Activated CD4-positive, alpha-beta T cell treated with anti-CD3 and anti-CD28 coated beads, Interleukin-2, amount 50 U/mL, for 48 hours (primary cell): ENCODE measurements around the gene LONP2.
"Not testable (repeated sequence)": the region's sequence is repeated elsewhere in the genome, so short reads cannot be mapped to it uniquely, and the experiment has no call there.

Experiments used
- DNase-seq, 2 experiments: peaks; one replicate each; pipeline ENCODE4 v3.0.0-alpha.2; 2020

The LONP2 gene

DNA sequence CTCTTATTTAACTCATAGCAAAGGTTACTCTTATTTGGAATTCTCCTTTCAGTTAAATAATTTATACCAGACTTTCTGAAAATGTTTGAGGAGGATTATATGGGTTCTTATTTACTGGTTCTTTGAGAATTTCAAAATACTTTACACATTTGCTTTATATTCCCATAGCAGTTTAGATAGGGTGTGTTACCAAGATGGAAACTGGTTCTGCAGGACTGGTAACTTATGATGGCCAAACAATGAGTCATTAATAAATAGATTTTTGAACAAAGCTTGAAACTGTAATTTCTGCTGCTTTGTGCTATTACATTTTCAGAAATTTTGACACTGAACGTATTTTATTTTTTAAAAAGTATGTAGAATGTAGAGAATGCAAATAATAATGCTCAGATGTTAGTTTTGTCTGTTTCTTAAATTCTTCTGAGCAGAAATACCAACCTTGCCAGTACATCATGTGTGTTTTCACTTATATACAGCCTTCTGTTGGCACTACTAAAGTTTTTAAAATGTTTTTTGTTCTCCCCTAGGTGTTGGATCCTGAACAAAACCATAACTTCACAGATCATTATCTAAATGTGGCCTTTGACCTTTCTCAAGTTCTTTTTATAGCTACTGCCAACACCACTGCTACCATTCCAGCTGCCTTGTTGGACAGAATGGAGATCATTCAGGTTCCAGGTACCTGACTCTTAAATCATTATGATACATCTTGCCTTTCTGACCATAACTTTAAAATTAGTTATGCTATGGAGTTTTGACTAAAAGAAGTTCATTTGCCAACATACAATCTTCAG, 51.6 kb downstream of the LONP2 start:
- DNase-seq: no peak

DNA sequence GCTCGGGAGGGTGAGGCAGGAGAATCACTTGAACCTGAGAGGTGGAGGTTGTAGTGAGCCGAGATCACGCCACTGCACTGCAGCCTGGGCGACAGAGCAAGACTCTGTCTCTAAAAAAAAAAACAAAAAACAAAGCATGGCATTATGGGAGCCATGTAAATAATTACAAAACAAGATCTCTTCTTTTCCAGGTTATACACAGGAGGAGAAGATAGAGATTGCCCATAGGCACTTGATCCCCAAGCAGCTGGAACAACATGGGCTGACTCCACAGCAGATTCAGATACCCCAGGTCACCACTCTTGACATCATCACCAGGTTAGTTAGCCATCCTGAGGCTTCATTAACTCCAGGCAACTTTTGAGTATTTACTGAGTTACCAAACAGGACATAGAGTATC, 55.4 kb downstream of the LONP2 start:
- DNase-seq: no peak

DNA sequence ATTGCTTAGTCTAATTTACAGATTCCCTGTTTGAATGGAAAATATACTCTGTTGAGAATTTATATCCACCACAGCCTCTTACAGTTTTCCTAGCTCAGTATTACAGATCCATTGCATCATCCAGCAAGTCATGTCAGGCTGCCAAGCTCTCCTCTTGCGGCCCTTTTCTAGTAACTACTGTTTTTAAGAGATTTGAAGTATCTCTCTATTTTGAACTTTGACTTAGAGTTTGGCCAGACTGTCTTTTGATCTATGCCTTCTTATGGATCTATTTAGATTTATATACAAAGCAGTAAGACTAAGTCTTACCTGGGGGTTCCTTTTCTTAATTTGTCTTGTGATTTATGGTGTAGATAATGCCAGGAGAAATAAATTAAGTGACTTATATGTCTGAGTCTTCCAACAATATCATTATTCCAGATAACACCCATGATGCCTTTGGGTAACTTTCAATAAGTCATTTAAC, 56.3 kb downstream of the LONP2 start:
- DNase-seq: no peak

DNA sequence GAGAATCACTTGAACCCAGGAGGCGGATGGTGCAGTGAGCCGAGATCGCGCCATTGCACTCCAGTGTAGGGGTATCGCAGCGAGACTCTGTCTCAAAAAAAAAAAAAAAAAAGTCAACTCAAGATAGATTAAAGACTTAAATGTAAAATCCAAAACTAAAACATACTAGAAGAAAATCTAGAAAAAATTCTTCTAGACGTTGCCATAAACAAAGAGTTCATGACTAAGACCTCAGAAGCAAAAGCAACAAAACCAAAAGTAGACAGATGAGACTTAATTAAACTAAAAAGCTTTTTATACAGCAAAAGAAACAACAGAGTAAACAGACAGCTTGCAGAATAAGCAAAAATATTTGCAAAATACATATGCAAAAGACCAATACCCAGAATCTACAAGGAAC, 64.4 kb downstream of the LONP2 start:
- no peak for DNase-seq

DNA sequence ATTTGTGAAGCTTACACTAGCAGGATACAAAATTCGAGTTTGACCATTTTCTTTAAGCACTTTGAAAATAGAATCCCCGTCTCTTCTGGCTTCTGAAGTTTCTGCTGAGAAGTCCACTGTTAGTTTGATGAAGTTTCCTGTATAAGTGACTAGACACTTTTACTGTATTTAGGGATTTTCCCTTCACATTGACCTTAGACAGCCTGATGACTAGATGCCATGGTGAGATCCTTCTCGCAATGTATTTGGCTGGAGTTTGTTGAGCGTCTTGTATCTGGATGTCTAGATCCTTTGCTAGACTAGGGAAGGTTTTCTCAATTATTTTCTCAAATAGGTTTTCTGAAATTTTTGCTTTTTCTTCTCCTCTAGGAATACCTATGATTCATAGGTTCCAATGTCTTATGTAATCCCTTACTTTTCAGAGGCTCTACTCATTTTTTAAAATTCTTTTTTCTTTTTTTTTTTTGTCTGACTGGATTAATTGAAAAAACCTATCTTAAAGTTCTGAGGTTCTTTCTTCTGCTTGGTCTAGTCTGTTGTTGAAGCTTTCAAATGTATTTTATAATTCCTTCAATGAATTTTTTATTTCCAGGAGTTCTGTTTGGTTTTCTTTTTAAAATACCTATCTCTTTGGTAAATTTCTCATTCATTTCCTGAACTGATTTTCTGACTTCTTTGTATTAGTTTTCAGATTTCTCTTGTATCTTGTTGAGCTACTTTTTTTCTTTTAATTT, 67.0 kb downstream of the LONP2 start:
- DNase-seq: no peak

DNA sequence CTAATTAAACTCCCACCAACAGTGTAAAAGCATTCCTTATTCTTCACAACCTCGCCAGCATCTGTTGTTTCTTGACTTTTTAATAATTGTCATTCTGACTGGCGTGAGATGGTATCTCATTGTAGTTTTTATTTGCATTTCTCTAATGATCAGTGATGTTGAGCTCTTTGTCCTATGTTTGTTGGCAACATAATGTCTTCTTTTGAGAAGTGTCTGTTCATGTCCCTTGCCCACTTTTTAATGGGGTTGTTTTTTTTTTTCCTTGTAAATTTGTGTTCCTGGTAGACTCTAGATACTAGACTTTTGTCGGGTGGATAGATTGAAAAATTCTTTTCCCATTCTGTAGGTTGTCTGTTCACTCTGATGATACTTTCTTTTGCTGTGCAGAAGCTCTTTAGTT, 69.8 kb downstream of the LONP2 start:
- DNase-seq: not testable (repeated sequence)

DNA sequence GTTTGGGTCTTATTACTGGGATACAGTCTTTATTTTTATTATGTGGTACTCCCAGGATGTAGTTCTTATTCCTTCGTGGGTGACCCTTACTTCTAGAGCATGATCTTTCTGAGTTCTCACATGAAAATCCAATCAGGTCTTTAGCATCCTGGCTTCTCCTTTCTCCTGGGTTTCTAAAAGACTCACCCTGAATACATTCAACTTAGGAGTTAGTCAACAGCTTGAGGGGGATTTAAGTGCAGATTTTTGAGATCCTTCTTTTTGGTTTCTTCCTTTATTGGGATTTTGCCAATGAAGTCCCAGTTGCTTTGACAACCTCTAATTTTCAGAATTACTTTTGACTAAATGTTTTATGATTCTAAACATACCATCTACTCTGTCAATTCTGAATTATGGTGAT, 72.9 kb downstream of the LONP2 start:
- DNase-seq: no peak

DNA sequence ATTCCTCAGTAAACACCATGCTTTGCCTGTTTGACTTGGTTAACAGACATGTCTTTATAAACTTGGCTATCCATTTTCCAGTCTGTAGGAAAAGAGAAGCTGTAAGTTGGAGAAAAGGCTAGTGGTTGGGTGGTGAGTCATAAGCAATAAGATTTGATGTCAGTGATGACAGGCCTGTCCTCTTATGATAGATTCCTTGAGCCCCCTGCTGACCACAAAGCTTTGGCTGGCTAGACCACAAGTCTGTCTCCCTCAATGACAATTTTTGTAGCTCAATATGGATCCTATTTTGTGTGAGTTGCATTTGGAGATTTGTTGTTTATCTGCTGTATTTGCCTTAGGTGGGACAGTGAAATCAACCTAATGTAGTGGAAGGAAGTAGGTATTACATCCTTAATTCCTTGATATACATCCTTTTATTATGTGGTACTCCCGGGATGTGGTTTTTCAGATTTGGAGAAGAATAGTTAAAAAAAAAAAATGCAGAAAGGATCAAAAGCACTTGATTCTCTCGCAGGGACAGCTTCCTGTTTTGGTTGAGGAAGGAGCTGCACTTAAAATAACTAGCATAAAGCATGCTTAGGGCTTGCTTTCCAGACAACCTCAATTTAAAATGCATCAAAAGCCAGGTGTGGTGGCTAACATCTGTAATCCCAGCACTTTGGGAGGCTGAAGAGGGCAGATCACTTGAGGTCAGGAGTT, 73.7 kb downstream of the LONP2 start:
- peak in 1 of 2 experiments; percentile 29 for DNase-seq

DNA sequence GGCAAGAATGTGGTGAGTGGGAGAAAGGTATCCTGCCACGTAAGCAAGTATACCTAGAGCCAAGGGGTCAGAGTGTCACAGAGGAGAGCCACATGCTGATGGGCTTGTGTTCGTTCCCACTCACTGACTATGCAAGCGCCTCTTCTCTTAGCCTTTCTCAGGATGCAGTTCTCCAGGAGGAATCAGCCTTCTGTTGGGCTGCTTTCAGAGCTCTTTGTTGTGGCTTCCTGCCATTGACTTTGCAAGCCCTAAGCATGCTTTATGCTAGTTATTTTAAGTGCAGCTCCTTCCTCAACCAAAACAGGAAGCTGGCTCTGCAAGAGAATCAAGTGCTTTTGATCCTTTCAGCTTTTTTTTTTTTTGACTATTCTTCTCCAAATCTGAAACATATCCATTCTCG, 74.5 kb downstream of the LONP2 start:
- peak in 1 of 2 experiments; percentile 10 for DNase-seq

DNA sequence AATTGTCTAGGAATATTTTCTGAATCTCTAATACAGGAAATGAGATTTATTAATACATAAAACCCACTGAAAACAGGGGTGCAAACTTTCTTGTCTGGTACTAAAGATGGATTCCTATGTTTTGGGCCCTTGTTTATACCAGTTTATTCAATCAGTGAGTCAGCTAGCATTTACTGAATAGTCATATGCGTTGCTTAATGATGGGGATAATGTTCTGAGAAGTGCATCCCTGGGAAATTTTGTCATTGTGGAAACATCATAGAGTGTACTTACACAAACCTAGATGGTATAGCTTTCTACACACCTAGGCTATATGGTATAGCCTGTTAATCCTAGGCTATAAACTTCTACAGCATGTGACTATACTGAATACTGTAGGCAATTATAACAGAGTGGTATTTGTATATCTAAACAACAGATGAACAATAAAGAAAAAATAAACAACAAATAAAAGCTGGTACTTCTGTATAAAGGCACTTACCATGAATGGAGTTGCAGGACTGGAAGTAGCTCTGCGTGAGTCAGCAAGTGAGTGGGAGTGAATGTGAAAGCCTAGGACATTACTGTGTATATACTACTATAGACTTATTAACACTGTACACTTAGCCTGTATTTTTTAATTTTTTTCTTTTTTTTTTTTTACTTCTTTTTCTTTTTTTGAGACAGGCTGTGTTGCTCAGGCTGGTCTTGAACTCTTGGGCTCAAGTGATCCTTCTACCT, 77.4 kb downstream of the LONP2 start:
- peak; percentile 13 to 21 for DNase-seq

DNA sequence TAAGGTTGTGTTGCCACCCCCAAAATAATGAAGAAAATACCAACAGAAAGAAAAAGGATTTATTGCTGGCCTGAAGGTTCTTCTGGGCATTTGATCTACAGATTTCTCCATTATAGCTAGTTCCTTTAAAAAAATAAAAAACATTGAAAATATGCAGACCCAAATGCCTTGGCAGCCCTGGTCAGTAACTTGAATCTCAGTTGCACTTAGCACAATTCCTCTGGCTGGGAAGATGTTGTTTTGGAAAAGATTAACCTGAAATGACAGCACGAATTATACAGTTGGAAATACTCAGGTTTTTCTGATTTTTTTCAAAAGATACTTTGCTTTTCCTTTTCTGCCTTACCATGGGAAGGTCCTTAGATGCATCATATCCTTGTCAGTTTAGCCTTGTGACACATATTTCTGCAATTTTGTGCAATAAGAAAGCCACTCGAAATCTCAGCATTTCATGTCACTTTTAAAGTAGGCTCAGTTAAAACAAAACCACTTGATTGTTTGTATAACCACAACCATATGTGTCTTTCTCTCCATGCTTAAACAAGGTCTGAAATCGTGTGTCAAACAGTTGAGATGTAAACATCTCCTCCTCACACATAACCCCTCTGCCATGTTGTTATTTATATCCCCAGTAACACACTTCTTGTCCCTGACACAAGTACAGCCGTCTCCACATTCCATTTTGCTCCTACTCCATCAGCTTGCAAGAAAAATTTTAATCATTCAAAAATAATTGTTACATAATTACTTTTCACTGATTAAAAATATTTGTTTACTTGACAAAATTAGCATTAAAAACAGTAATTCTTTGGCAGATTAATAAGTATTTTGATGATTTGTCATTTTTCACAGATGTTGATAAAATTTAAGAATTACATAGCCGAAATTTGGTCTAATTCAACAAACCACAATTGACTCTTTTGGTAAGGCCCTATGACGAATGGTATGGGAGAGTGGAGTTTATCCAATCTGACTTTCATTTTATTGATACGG, 80.0 kb downstream of the LONP2 start:
- no peak for DNase-seq

DNA sequence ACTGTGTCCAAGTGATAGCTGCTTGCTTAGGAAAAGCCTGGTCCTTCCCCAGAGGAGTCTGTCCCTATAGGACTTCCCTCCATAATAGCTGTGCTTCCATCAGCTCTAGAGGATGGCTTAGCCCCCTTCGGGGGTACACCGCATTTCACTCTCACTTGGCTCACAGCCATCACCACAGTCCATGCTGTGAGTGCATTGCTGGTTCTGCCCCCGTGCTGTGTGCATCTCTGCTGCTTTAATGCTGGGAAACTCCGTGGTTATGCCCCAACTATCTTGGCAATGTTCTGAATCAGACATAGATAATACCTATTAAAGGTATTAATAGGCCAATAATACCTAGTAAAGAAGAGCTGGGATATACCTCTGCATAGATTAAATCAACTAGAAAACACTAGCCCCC, 82.8 kb downstream of the LONP2 start:
- no peak for DNase-seq

DNA sequence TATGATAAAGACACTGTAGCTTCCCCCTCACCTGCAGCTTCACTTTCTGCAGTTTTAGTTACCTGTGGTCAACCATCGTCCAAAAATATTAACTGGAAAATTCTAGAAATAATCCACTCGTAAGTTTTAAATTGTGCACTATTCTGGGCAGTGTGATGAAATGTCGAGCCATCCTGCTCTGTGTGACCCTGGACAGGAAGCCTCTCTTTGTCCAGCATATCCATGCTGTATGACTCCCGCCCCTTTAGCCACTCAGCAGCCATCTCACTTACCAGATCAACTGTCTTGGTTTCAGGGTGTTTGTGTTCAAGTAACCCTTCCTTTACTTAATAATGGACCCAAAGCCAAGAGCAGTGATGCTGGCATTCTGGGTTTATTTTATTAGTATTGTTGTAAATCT, 85.0 kb downstream of the LONP2 start:
- DNase-seq: no peak

DNA sequence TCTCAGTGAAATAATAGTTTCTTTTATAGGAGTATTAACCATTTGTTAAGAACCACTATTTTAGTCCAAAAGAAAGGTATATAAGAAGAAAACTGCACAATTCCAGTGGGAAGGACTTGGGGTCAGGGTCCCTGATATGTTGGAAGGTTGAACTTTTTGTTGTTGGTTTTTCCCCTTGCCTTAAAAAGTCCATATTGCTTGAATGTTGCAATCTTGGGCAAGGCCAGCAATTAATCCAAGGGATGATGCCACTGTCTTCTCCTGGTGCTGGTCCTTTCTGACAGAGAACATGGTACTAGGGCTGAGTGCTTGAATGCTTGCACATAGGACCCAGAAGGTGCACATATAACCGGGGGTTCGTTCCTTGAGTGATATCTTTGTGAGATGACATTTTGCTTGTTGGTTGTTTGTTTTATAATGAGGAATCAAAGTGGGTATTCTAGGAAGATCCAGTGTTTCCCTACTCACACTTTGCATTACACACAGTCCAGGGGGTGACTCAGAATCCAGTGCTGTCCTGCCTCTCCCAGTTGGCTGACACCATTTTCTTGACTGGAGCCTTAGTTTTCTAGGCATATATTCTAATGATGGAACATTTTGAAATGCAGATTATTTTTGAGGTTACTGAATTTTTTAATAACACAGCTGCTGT, 86.2 kb downstream of the LONP2 start:
- no peak for DNase-seq

DNA sequence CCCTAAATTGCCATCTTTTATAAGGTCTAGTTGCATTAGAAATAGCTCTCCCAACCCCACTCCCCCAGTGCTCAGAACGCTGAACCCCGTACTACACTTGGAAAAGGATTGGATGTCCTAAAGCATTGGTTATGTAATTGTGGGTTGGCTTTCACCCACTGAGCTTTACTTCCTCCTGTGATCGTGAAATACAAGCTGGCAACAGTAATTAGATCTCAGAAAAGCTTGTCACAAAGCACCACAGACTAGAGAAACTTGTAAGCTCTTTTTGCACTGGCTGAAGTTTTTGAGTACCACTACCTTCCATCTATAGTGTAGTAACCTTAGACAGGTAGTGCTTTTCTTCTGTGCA, 86.7 kb downstream of the LONP2 start:
- DNase-seq: no peak

DNA sequence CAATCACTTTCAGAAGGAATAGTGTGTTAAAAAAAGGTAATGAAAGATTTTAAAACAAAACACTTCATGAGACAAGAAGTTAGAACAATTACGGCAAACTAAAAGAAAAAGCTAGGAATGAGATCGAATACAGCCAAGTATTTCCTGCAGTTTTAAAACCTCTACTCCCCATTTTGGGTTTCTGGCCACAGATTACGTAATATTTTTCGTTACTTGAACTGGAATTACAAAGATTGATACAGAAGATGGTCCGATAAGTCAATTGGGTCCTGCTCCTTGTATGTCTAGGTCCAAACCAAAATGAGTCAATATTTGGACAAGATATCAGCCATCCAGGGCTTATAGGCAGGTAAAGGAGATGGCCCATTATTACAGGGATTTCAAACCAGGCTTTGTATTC, 88.9 kb downstream of the LONP2 start:
- no peak for DNase-seq

DNA sequence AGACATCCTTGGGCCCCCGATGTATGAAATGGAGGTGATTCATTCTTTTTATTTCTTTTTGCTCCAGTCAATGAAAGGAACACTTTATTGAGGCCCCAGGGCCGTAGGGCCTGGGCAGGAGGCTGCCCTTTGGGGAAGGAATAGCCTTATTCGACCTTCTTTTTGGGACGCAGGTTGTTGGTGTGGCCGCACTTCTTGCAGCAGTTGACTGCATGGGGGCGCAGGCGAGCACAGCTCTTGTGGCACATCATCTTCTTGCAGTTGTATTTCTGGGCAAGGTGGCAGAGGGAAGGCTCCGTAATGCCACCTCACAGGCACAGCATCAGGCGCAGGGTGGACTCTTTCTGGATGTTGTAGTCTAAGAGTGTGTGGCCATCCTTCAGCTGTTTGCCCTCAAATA, 90.2 kb downstream of the LONP2 start:
- no peak for DNase-seq

DNA sequence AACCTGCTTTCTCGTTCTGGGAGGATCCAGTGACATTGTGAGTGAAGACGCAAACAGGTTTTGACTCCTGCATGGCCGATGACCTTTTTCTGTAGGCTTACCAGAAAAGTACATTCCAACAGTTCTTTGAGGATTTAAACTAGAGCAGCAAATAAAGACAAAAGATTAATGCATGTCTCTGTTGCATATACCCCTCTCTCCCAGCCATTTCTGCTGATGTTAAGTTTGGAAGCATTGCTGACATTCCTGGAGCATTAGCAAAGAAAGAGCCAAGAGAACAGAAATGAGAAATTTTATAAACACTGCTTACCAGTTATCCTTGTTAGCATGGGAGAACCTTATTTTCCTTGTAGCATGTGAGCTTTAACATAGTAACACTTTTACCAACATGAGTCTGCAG, 91.9 kb downstream of the LONP2 start:
- DNase-seq: no peak

DNA sequence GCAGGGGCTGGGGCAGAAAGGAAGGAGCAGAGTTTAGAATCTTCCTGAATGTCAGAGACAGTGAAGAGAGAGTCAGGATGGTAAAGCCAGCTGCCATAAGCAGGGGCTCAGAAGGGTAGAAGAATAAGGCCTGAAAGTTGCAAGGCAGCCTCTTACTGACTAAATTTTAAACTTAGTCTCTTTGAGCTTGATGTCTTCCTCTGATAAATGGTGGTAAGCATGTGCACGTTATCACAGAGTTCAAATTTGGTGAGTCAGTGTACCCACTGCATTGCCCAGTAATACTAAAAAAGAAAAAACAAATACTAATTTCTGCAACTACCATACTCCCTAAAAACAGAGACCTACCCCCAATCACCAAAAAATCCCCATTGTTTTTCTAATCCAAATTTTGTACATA, 96.0 kb downstream of the LONP2 start:
- DNase-seq: no peak

DNA sequence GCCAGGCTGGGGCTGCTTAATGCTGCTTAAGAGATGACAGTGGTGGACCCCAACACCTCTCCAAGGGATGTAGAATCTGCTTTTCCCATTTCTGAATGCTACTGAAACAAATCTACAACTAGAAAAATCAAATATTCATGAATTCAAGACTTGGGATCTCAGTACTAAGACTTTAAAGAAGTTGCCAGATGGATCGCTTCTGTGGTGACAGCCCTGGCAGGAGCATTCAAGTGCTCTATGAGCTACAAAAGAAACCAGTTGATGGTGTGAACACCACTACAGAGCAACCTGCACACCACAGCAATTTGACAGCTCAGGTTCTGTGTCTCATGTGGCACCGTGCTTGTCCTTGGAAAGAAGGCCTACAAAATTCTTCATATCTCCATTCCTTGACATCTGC, 98.5 kb downstream of the LONP2 start:
- DNase-seq: no peak

DNA sequence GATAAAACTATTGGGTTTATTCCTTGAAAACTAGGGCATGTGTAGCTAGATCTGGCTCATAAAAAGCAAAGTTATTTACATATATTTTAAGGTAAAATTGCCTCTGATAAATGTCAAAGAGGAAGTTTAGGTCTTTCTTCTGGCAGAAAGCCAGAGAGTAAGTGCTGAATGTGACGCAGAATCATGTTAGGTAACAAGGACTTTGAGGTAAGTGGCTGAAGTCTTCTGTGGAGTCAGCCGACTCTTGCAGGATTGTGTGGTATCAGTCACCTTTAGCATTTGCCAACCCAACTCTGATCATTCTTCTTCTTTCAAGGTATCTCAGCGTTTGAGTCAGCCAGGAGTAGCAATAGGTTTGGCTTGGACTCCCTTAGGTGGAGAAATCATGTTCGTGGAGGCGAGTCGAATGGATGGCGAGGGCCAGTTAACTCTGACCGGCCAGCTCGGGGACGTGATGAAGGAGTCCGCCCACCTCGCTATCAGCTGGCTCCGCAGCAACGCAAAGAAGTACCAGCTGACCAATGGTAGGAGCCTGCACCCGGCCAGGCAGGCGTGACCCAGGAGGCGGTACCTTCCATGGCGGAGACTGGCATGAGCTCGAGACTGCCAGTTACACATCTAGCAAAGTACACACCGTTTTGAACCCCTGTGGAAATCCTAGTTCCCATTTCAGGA, 103.2 kb downstream of the LONP2 start:
- no peak for DNase-seq
